Spleen (tissue), 11 donors: ENCODE data around the gene ESAM. TPM values are rescaled to one million over a fixed set of nuclear protein-coding genes. Genes with fewer than 3 reads are reported as not detected.

Source experiments
- DNase-seq: peaks from one replicate; pipeline ENCODE4 v3.0.0-alpha.2; 2020
- H3K27ac ChIP-seq, 8 donors: fragments of 200-600 bp; sonication (generic) in 7 of 8; 1 replicate in 4 of 8; 2 replicates in 4 of 8; pipeline versions ENCODE4 v1.5.0 to v1.8.0; 2016 to 2021; ENCODE audit warnings: inconsistent platforms in 4 of 8, mild to moderate bottlenecking in 4 of 8, moderate library complexity in 1 of 8
- H3K27me3 ChIP-seq, 7 donors: fragments of 200-600 bp; sonication (generic) in 6 of 7; replicated peaks in 1 of 7; 1 replicate in 4 of 7; 2 replicates in 3 of 7; pipeline versions ENCODE4 v1.5.0 to v1.8.0; 2016 to 2021; ENCODE audit warnings: inconsistent platforms in 3 of 7, mild to moderate bottlenecking in 1 of 7
- H3K36me3 ChIP-seq, 6 donors: fragments of 200-600 bp; sonication (generic) in 5 of 6; 1 replicate in 4 of 6; 2 replicates in 2 of 6; pipeline versions ENCODE4 v1.5.0 to v1.8.0; 2016 to 2021; ENCODE audit warnings: inconsistent platforms in 2 of 6
- H3K4me1 ChIP-seq, 6 donors: fragments of 200-600 bp; sonication (generic) in 5 of 6; 1 replicate in 3 of 6; 2 replicates in 3 of 6; pipeline versions ENCODE4 v1.5.0 to v1.8.0; 2016 to 2021; ENCODE audit warnings: inconsistent platforms in 3 of 6
- H3K4me3 ChIP-seq, 8 donors: fragments of 200-600 bp; sonication (generic) in 7 of 8; 1 replicate in 4 of 8; 2 replicates in 4 of 8; pipeline versions ENCODE4 v1.5.0 to v1.8.0; 2016 to 2021; ENCODE audit warnings: inconsistent platforms in 4 of 8, mild to moderate bottlenecking in 4 of 8, moderate library complexity in 2 of 8
- H3K9me3 ChIP-seq, 8 donors: fragments of 200-600 bp; sonication (generic) in 7 of 8; 1 replicate in 4 of 8; 2 replicates in 4 of 8; pipeline versions ENCODE4 v1.5.0 to v1.8.0; 2016 to 2021; ENCODE audit warnings: inconsistent platforms in 4 of 8
- POLR2A ChIP-seq, 3 donors: fragments of 450-650 bp; IDR thresholded peaks; one replicate each; pipeline ENCODE4 v1.5.1; 2017; ENCODE audit warnings: antibody characterized with exemption in 3 of 3, mild to moderate bottlenecking in 1 of 3
- POLR2AphosphoS5 ChIP-seq, 3 donors: sonication (generic); formaldehyde crosslinking; IDR thresholded peaks; one replicate each; pipeline ENCODE4 v1.5.1; 2017; ENCODE audit warnings: antibody characterized with exemption in 3 of 3
- WGBS, 5 donors: extraction: QIAGEN DNeasy Blood & Tissue Kit in 3 of 5; methylation state at CpG; one replicate each; pipeline versions ENCODE4 v1.1.5 to v1.1.7; 2013 to 2018; 5-methylcytosine and 5-hydroxymethylcytosine counted together
- intact Hi-C: fragments of 100-400 bp; cut with DNase I; formaldehyde crosslinking; loops from one replicate; pipeline ENCODE4 v1.15.0; 2023; ENCODE audit warnings: low total_unique reads
- polyA plus RNA-seq, 3 donors: library from polyadenylated mRNA; stranded (reverse); fragments of 200-250 nt; gene quantifications; one replicate each; pipeline ENCODE4 v1.2.1, GENCODE V29; 2013
- total RNA-seq, 7 donors: library from RNA; depleted of rRNA in 3 of 7; stranded (reverse); fragments of >200 nt in 3 of 7; fragmentation: NEBNext Ultra II Directional in 4 of 7; extraction: Animal tissue kit (Norgen Biotek cat#: 25700) in 4 of 7; gene quantifications; one replicate each; pipeline versions ENCODE4 v1.1.0 to v1.2.1, GENCODE V29; 2016 to 2021
- TF ChIP-seq, protein P1 (sequence below), 11 experiments: fragments of 200-600 bp in 7 of 11; fragments of 450-650 bp in 4 of 11; sonication (generic) in 4 of 11; IDR thresholded peaks in 8 of 11; conservative IDR thresholded peaks in 3 of 11; 1 replicate in 7 of 11; 2 replicates in 4 of 11; pipeline versions ENCODE4 v1.4.0 to v1.8.0; 2016 to 2021; ENCODE audit warnings: antibody characterized with exemption in 11 of 11, inconsistent platforms in 4 of 11, mild to moderate bottlenecking in 1 of 11
- donor health status: healthy with polysubstance abuse.
- donor health status: DM: no; HTN: no; CAD: no; lungs with moderate emphysema.
- donor health status: DM: no; HTN: no; CAD: no.
- donor health status: Bipolar disorder and iron deficiency.
- donor health status: healthy.
- donor health status: DM: no; HTN: no; CAD: no.
- donor health status: DM: yes; HTN: yes; CAD: no.

The ESAM gene
- total and polyA plus RNA-seq, 10 donors = 14.3 to 49.2 (median 28.8) TPM

DNA sequence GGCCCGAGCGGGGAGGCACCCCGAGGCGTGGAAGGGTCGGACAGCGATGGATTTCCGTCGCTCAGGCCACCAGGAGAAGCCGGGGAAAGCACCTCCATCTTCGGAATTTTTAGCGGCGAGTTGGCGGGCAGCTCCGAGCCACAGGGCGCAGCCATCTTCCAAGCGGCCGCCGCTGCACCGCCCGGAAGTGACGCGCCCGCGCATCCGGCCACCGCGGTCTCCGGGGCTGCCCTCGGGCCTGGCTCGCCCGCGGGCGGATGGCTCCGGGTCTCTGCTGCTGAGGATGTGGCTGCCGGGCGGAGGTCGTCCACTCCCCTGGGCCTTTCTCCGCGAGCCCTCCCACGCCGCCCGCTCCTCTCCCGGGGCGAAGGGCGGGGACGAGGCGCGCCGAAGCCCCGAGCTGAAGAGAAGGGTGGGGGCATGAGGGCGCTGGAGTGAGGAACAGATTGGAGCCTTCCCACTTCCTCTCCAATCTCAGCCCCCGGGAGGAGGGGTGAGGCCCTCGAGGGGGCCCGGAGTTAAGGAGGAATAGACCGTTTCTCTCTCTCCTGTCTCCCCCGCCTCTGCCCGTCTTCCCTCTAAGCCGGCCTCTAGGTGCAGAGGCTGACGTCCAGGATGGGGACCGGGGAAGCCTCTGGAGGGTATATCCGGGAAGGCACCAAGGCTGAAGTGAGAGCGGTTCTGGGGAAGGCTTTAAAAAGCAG lies 38.3 kb upstream of the ESAM start, which contains the start of gene MSANTD2:
TSS of gene MSANTD2 (minus strand) at position 181 of the 704 bp plus-strand sequence. CDS start at position 155, 26 bp downstream.
- Histone ChIP-seq H3K4me3 (peak within 1 kb of the TSS; percentile 65 to 99 (median 96)), H3K27ac (peak within 1 kb of the TSS; percentile 97 to 100 (median 98)), H3K9me3 (no peaks in the 10 kb centered on the region), H3K36me3 (peaks cover 0 to 3% (median under 1%) of the 10 kb centered on the region in 6 donors), H3K27me3 (peaks cover 0 to 6% (median 0%) of the 10 kb centered on the region in 7 donors), H3K4me1 (peaks cover 12 to 52% (median 39%) of the 10 kb centered on the region in 6 donors)
- peak; percentile 97 for DNase-seq
- 0 to 2% (median 0%) methylated on average over 21 to 62 of the region's 62 CpGs for WGBS, 5 donors
- intact Hi-C loops = no loop called here
- TF ChIP-seq, protein P1, sequence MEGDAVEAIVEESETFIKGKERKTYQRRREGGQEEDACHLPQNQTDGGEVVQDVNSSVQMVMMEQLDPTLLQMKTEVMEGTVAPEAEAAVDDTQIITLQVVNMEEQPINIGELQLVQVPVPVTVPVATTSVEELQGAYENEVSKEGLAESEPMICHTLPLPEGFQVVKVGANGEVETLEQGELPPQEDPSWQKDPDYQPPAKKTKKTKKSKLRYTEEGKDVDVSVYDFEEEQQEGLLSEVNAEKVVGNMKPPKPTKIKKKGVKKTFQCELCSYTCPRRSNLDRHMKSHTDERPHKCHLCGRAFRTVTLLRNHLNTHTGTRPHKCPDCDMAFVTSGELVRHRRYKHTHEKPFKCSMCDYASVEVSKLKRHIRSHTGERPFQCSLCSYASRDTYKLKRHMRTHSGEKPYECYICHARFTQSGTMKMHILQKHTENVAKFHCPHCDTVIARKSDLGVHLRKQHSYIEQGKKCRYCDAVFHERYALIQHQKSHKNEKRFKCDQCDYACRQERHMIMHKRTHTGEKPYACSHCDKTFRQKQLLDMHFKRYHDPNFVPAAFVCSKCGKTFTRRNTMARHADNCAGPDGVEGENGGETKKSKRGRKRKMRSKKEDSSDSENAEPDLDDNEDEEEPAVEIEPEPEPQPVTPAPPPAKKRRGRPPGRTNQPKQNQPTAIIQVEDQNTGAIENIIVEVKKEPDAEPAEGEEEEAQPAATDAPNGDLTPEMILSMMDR (IDR thresholded peaks at IDR 0.05 in 8 of 11, conservative IDR thresholded peaks at IDR 0.05 in 3 of 11) = peak in 2 of 11 experiments; percentile 14 to 18
- TF ChIP-seq POLR2AphosphoS5 (IDR thresholded peaks at IDR 0.05) = peak; percentile 94 to 97 (median 96)
- TF ChIP-seq POLR2A (IDR thresholded peaks at IDR 0.05) = peak in 1 of 3 donors; percentile 74

DNA sequence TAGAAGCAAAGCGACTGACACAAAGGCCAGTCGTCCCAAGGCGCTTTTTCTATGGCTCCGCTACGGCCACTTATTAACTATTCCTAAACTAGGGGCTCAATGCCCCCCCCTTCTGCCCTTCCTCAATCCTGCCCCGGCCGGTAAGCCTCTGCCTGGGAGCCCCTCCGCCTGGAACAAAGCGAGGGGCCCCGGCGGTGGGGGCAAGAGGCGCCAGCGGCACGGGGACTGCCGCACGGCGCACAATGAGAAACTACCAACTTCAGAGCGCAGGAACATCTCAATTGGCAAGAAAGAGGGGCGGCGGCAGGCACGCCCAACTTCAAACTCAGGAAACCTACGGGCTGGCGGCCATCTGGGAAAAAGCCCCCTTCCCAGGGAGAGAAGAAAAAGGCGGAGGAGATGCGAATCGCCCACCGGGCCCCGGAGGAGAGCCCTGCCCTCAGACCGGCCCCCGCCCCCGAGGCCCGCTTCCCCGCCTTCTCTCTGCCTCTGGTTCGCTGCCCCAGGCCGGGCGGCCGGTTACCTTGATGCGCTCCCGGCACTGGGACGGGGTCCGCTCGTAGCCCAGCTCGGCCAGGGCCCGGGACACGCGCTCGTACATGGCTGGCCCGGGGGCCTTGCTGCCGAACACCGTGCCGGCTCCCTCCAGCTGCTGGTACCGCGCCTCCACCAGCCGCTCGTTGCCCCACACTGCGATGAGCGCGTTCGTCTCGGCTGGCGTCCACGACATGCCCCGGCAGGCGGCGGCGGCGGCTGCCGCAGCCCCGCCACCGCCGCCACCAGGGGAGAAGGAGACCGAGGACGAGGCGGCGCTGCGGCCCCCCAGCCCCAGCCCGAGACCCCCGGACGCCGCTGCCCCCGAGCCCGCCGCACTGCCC lies 37.5 kb upstream of the ESAM start:
- H3K27ac ChIP-seq = peak overlapping the region; percentile 97 to 100 (median 98)
- intact Hi-C loops = no loop called here
- H3K4me1 ChIP-seq = peaks cover 12 to 53% (median 39%) of the 10 kb centered on the region in 6 donors
- TF ChIP-seq, protein P1 (IDR thresholded peaks at IDR 0.05 in 8 of 11, conservative IDR thresholded peaks at IDR 0.05 in 3 of 11) = no peak
- TF ChIP-seq POLR2AphosphoS5 (IDR thresholded peaks at IDR 0.05) = peak in 2 of 3 donors; percentile 16 to 39
- H3K36me3 ChIP-seq = no peaks in the 10 kb centered on the region
- DNase-seq = peak; percentile 90
- peak overlapping the region; percentile 65 to 99 (median 96) for H3K4me3 ChIP-seq
- H3K27me3 ChIP-seq = peaks cover 0 to 6% (median 0%) of the 10 kb centered on the region in 7 donors
- WGBS, 5 donors = 0 to 1% (median 0%) methylated on average over 24 to 83 of the region's 83 CpGs
- no peaks in the 10 kb centered on the region for H3K9me3 ChIP-seq

DNA sequence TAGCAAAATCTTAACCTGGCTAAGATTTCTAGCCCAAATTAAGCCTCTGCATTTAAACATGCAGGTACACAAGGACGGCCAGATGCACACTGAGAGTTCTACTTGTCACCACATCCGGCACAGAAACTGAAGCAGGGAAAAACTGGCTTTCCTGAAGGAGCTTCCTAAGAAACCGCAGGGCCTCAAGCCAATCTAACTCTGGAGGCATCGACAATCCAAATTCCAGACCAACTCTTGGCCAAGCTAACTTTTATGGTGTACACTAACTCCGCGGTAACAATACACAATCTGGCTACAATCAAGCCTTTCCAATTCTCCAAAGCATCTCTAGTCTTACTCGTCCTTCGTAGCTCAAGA lies 36.9 kb upstream of the ESAM start:
- H3K9me3 ChIP-seq = no peaks in the 10 kb centered on the region
- peaks cover 12 to 60% (median 39%) of the 10 kb centered on the region in 6 donors for H3K4me1 ChIP-seq
- peak overlapping the region; percentile 65 to 99 (median 96) for H3K4me3 ChIP-seq
- intact Hi-C loops = no loop called here
- WGBS, 5 donors = 4 to 6% (median 5%) methylated on average over 8 of the region's 8 CpGs
- TF ChIP-seq POLR2A (IDR thresholded peaks at IDR 0.05) = no peak
- TF ChIP-seq, protein P1 (IDR thresholded peaks at IDR 0.05 in 8 of 11, conservative IDR thresholded peaks at IDR 0.05 in 3 of 11) = no peak
- peaks cover 0 to 6% (median 0%) of the 10 kb centered on the region in 7 donors for H3K27me3 ChIP-seq
- DNase-seq = no peak
- H3K36me3 ChIP-seq = no peaks in the 10 kb centered on the region
- H3K27ac ChIP-seq = peak overlapping the region; percentile 97 to 100 (median 98)
